Panc1 (cell line): ENCODE measurements around the gene TIAM2. TPM values are rescaled to one million over a fixed set of nuclear protein-coding genes. Genes with fewer than 3 reads are reported as not detected.

Experiments used
- ATAC-seq: fragments of 200-7000 bp; cut with Tn5 transposase; 2 replicates; pipeline ENCODE4 v1.9.1; 2020; ENCODE audit warnings: mild to moderate bottlenecking, moderate library complexity
- BruUV-seq: library from RNA; stranded (reverse); fragments of 400-500 nt; replicated peaks from 2 replicates; lab custom pipeline; 2021; lab: Mats Ljungman, UMichigan
- CTCF ChIA-PET: fragments of 300-600 bp; sonication (Branson Sonifier 250); formaldehyde crosslinking; loops from one replicate; lab custom pipeline; 2022; ENCODE audit warnings: antibody characterized with exemption; lab: Charles Lee
- POLR2A ChIA-PET: fragments of 300-600 bp; sonication (Branson Sonifier 250); formaldehyde crosslinking; loops from one replicate; lab custom pipeline; 2022; ENCODE audit warnings: antibody characterized with exemption; lab: Charles Lee
- DNase-seq: peaks from one replicate; pipeline ENCODE4 v3.0.0-alpha.2; 2010; ENCODE audit warnings: low read depth, low spot score
- H3K27ac ChIP-seq: 2 replicates; pipeline ENCODE4 v1.5.1; 2011; ENCODE audit warnings: mild to moderate bottlenecking, low read length, inconsistent platforms
- H3K27me3 ChIP-seq: fragments of 200-500 bp; sonication (Bioruptor generic); 2 replicates; pipeline ENCODE4 v1.6.0; 2014; ENCODE audit warnings: low read length, inconsistent platforms; ENCODE audit not compliant: control insufficient read depth, insufficient read depth
- H3K36me3 ChIP-seq: fragments of 200-500 bp; sonication (Bioruptor generic); 2 replicates; pipeline ENCODE4 v1.5.1; 2014; ENCODE audit warnings: inconsistent platforms, mild to moderate bottlenecking, low read length, moderate library complexity; ENCODE audit not compliant: control insufficient read depth, insufficient read depth
- H3K4me1 ChIP-seq: 2 replicates; pipeline ENCODE4 v1.5.1; 2011; ENCODE audit warnings: inconsistent platforms, mild to moderate bottlenecking, low read length, moderate library complexity; ENCODE audit not compliant: control insufficient read depth, insufficient read depth
- H3K4me3 ChIP-seq, 2 experiments: 2 replicates each; pipeline ENCODE4 v1.5.1; 2011 to 2012; ENCODE audit warnings: low read depth in 2 of 2, low read length in 2 of 2, mild to moderate bottlenecking in 2 of 2, inconsistent platforms in 1 of 2, moderate library complexity in 1 of 2
- H3K9me3 ChIP-seq: fragments of 200-500 bp; sonication (Bioruptor generic); 2 replicates; pipeline ENCODE4 v1.5.1; 2014; ENCODE audit warnings: low read depth, mild to moderate bottlenecking, inconsistent platforms, low read length, moderate library complexity; ENCODE audit not compliant: control insufficient read depth, insufficient read depth
- POLR2AphosphoS5 ChIP-seq: IDR thresholded peaks from 2 replicates; pipeline ENCODE4 v1.6.1; 2012; ENCODE audit warnings: mild to moderate bottlenecking, low read depth, low read length, moderate library complexity
- SIN3A ChIP-seq: IDR thresholded peaks from 2 replicates; pipeline ENCODE4 v1.6.1; 2012; ENCODE audit warnings: low read depth, mild to moderate bottlenecking, low read length, moderate library complexity, borderline replicate concordance; ENCODE audit not compliant: insufficient read depth
- TCF7L2 ChIP-seq: IDR thresholded peaks from 2 replicates; pipeline ENCODE4 v1.6.1; 2011; ENCODE audit warnings: mild to moderate bottlenecking, low read depth, low read length, inconsistent platforms
- in situ Hi-C: cut with HindIII; loops from 2 replicates; pipeline ENCODE4 v1.10.0; 2016; ENCODE audit warnings: low sequenced_read_pairs, low pct_unique_long_range_greater_than_20kb
- intact Hi-C: fragments of 100-400 bp; cut with micrococcal nuclease; formaldehyde crosslinking; loops from one replicate; pipeline ENCODE4 v1.10.0; 2022; ENCODE audit not compliant: unreplicated experiment
- total RNA-seq: library from RNA; stranded (reverse); gene quantifications from one replicate; pipeline ENCODE4 v1.2.1, GENCODE V29; 2021; ENCODE audit not compliant: unreplicated experiment
- TF ChIP-seq, protein P1 (sequence below): fragments of 450-650 bp; IDR thresholded peaks from 2 replicates; pipeline ENCODE4 v1.5.1; 2017; ENCODE audit warnings: mild to moderate bottlenecking
- TF ChIP-seq, protein P2 (sequence below), 2 experiments: IDR thresholded peaks; 2 replicates each; pipeline ENCODE4 v1.6.1; 2011 to 2012; ENCODE audit warnings: low read depth in 2 of 2, control low read depth in 1 of 2, low read length in 1 of 2, mild to moderate bottlenecking in 1 of 2, moderate library complexity in 1 of 2; ENCODE audit not compliant: insufficient read depth in 1 of 2

The TIAM2 gene
- total RNA-seq, 1 experiment from 2014 or later: 14.9 TPM

DNA sequence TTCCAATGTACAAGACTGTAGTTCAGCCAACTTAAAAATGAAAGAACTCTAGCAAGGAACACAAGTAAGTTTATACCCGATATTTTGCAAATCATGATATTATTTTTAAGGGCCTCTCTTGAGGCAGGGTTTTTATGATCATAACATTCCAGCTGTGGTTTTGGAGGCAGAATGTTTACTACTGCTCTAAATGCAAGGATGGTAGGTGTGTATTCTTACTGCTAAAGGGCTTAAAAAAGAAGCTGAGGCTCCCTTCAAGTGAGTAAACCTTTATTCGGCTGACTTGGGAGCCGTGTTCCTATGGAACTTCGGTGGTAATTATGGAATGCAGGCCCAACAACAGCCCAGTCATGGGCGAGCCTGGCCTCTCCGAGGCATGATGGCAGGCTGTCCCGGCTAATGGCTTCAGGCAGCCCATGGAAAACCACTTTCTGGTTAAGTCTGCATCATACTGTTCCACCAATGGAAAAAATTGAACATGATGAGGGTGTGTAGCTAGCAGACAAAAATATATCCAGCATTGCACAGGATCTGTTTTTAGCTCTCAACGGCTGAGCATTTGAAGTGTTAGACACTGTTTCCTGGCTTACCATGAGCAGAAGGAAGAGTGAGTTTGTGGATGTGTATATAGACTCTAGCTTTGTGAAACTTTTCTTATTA is 111.5 kb downstream of the TIAM2 start:
- POLR2A ChIA-PET: no interaction called here
- intact Hi-C loops: no loop called here
- H3K27ac ChIP-seq: 0 out of 2 replicates have a peak overlapping the region, but pooled peaks have one; percentile 48

DNA sequence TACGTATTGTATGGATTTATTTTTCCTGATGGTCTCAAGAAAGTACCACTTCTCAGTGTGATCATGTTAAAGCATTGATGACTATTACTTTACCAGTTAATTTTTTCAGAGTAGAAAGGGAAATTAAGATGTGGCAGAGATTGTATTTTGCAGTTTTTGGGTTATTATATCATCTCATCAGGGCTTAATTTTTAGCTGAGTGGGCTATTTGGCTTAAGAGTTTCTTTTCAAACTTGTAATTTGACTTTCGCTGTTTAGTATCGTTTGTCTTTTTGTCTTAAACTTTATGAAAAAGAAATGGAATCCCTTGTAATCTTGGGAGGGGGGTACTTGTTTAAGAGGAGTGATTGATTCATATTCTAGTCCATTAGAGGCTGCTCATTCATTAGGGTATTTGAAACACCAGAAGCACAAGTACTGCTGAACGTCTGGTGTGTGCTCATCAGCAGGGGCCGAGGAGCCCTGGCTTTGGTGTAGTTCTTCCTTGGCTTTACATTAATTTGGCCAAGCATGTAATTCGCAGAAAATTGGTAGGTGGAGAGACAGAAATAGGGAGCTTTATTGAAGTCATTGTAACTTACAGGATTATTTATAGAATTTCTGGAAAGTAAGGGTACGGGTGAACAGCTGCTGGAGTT is 112.4 kb downstream of the TIAM2 start:
- no peaks in the 10 kb centered on the region for H3K27me3 ChIP-seq
- no peak for ATAC-seq
- in situ Hi-C loops: no loop called here

More for the DNA sequence above, 111.5 kb downstream of the TIAM2 start:
- in situ Hi-C loops: no loop called here
- BruUV-seq: no TSS peak
- Histone ChIP-seq H3K4me3 (no peak overlapping the region), H3K9me3 (no peaks in the 10 kb centered on the region), H3K36me3 (no peaks in the 10 kb centered on the region), H3K4me1 (peaks cover 6% of the 10 kb centered on the region), H3K27me3 (no peaks in the 10 kb centered on the region)
- ATAC-seq: peak; percentile 72
- DNase-seq: no peak
- TF ChIP-seq TCF7L2 (no peak), SIN3A (no peak), POLR2AphosphoS5 (no peak)
- TF ChIP-seq, protein P1, sequence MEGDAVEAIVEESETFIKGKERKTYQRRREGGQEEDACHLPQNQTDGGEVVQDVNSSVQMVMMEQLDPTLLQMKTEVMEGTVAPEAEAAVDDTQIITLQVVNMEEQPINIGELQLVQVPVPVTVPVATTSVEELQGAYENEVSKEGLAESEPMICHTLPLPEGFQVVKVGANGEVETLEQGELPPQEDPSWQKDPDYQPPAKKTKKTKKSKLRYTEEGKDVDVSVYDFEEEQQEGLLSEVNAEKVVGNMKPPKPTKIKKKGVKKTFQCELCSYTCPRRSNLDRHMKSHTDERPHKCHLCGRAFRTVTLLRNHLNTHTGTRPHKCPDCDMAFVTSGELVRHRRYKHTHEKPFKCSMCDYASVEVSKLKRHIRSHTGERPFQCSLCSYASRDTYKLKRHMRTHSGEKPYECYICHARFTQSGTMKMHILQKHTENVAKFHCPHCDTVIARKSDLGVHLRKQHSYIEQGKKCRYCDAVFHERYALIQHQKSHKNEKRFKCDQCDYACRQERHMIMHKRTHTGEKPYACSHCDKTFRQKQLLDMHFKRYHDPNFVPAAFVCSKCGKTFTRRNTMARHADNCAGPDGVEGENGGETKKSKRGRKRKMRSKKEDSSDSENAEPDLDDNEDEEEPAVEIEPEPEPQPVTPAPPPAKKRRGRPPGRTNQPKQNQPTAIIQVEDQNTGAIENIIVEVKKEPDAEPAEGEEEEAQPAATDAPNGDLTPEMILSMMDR: no peak
- TF ChIP-seq, protein P2, sequence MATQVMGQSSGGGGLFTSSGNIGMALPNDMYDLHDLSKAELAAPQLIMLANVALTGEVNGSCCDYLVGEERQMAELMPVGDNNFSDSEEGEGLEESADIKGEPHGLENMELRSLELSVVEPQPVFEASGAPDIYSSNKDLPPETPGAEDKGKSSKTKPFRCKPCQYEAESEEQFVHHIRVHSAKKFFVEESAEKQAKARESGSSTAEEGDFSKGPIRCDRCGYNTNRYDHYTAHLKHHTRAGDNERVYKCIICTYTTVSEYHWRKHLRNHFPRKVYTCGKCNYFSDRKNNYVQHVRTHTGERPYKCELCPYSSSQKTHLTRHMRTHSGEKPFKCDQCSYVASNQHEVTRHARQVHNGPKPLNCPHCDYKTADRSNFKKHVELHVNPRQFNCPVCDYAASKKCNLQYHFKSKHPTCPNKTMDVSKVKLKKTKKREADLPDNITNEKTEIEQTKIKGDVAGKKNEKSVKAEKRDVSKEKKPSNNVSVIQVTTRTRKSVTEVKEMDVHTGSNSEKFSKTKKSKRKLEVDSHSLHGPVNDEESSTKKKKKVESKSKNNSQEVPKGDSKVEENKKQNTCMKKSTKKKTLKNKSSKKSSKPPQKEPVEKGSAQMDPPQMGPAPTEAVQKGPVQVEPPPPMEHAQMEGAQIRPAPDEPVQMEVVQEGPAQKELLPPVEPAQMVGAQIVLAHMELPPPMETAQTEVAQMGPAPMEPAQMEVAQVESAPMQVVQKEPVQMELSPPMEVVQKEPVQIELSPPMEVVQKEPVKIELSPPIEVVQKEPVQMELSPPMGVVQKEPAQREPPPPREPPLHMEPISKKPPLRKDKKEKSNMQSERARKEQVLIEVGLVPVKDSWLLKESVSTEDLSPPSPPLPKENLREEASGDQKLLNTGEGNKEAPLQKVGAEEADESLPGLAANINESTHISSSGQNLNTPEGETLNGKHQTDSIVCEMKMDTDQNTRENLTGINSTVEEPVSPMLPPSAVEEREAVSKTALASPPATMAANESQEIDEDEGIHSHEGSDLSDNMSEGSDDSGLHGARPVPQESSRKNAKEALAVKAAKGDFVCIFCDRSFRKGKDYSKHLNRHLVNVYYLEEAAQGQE (IDR thresholded peaks at IDR 0.05; ENCODE audit: insufficient read depth in 1 of 2, low read depth in 2 of 2, low read length in 1 of 2): no peak
- CTCF ChIA-PET: interaction anchor here (0.6 kb wide), 1 partner anchor 116 kb away, joined by 4 read pairs; no protein-coding TSS in a partner anchor

More for the DNA sequence above, 112.4 kb downstream of the TIAM2 start:
- intact Hi-C loops: no loop called here
- Histone ChIP-seq H3K4me1 (peaks cover 6% of the 10 kb centered on the region), H3K27ac (0 out of 2 replicates have a peak overlapping the region, but pooled peaks have one; percentile 45), H3K36me3 (no peaks in the 10 kb centered on the region), H3K4me3 (no peak overlapping the region), H3K9me3 (no peaks in the 10 kb centered on the region)
- no TSS peak for BruUV-seq
- ChIA-PET CTCF (interaction anchor here (0.6 kb wide), 1 partner anchor 115 kb away, joined by 4 read pairs; no protein-coding TSS in a partner anchor), POLR2A (no interaction called here)
- DNase-seq: no peak
- TF ChIP-seq SIN3A: no peak
- no peak for TF ChIP-seq POLR2AphosphoS5
- TF ChIP-seq, protein P2 (IDR thresholded peaks at IDR 0.05; ENCODE audit: insufficient read depth in 1 of 2, low read depth in 2 of 2, low read length in 1 of 2): no peak
- TF ChIP-seq, protein P1: no peak
- no peak for TF ChIP-seq TCF7L2
